Cardiac fibroblast (primary cell): ENCODE results near the gene TTLL9.

Source experiments
- DNase-seq, 2 donors: peaks; one replicate each; pipeline versions ENCODE4 v3.0.0 to v3.0.0-alpha.2; 2010; ENCODE audit warnings: low read depth in 2 of 2
- H3K4me3 ChIP-seq, 2 donors: replicated peaks in 1 of 2; 1 replicate in 1 of 2; 2 replicates in 1 of 2; pipeline ENCODE4 v1.5.1; 2011; ENCODE audit warnings: low read depth in 2 of 2, low read length in 2 of 2, mild to moderate bottlenecking in 2 of 2, moderate library complexity in 1 of 2
- TF ChIP-seq, protein P1 (sequence below): IDR thresholded peaks from one replicate; pipeline ENCODE4 v1.5.1; 2011; ENCODE audit warnings: low read depth, mild to moderate bottlenecking, low read length, inconsistent platforms

Gene TTLL9

GRCh38 chr20:31859266-31859997 is 11.0 kb upstream of the TTLL9 start:
- DNase-seq = no peak
- no peak overlapping the region for H3K4me3 ChIP-seq
- TF ChIP-seq, protein P1, sequence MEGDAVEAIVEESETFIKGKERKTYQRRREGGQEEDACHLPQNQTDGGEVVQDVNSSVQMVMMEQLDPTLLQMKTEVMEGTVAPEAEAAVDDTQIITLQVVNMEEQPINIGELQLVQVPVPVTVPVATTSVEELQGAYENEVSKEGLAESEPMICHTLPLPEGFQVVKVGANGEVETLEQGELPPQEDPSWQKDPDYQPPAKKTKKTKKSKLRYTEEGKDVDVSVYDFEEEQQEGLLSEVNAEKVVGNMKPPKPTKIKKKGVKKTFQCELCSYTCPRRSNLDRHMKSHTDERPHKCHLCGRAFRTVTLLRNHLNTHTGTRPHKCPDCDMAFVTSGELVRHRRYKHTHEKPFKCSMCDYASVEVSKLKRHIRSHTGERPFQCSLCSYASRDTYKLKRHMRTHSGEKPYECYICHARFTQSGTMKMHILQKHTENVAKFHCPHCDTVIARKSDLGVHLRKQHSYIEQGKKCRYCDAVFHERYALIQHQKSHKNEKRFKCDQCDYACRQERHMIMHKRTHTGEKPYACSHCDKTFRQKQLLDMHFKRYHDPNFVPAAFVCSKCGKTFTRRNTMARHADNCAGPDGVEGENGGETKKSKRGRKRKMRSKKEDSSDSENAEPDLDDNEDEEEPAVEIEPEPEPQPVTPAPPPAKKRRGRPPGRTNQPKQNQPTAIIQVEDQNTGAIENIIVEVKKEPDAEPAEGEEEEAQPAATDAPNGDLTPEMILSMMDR = no peak

DNA sequence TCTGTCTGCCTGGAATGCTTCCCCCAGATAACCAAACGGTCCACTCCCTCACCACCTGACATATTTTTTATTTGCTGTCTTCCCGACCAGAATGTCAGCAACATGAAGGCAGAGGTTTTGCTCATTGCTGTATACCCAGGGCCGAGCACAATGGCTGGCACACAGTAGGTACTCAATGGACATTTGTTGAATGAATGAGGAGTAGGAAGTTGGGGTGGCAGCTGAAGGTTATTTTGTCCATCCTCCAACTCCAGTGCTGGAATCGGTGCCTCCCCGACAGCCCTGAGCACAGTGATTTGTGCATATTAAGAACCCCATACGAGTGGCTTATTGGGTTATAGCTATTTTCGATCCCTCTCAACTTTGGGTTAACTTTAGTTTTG is 10.4 kb upstream of the TTLL9 start:
- H3K4me3 ChIP-seq = no peak overlapping the region
- no peak for DNase-seq
- TF ChIP-seq, protein P1 = no peak

GRCh38 chr20:31860390-31861134 is 9.9 kb upstream of the TTLL9 start:
- peak; percentile 57 to 61 for DNase-seq
- TF ChIP-seq, protein P1 = no peak
- peak overlapping the region in 1 of 2 donors; percentile 45 for H3K4me3 ChIP-seq

GRCh38 chr20:31861135-31861384 is 9.4 kb upstream of the TTLL9 start:
- TF ChIP-seq, protein P1 = no peak
- no peak for DNase-seq
- H3K4me3 ChIP-seq = peak overlapping the region; percentile 40 to 45

GRCh38 chr20:31861385-31862156 is 8.9 kb upstream of the TTLL9 start:
- H3K4me3 ChIP-seq = peak overlapping the region; percentile 40 to 45
- TF ChIP-seq, protein P1 = no peak

DNA sequence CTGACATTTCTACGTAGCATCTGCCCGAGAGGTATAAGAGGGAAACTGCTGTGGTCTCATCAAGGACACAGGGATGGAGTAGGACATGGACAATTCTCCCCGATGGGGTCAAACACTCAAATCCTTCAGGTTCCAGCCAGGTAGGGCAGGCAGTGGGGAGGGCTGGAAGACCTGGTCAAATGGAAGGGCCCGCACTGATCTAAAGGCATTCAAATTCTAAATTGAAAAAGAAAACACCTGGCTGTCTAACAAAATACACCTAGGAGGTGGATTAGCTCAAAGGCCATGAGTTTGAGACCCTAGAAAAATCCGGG is 8.3 kb upstream of the TTLL9 start:
- no peak for DNase-seq
- no peak overlapping the region for H3K4me3 ChIP-seq
- TF ChIP-seq, protein P1 = no peak

More at GRCh38 chr20:31861385-31862156, 8.9 kb upstream of the TTLL9 start:
- DNase-seq = peak in 1 of 2 donors; percentile 65
